Neural cell (in vitro differentiated cells): ENCODE data around the gene LGALS8. TPM values are rescaled to one million over a fixed set of nuclear protein-coding genes. Genes with fewer than 3 reads are reported as not detected.

Experiments used
- H2AFZ ChIP-seq: fragments of 200-600, 300-800 bp; sonication (generic), shearing (Covaris generic); 2 replicates; pipeline ENCODE4 v1.6.0; 2014; ENCODE audit warnings: low read depth, mild to moderate bottlenecking, antibody characterized with exemption, low read length, moderate library complexity
- H3F3A ChIP-seq: fragments of 200-600 bp; shearing (Covaris generic); 2 replicates; pipeline ENCODE4 v1.6.1; 2016; ENCODE audit warnings: mild to moderate bottlenecking, moderate library complexity, mixed read lengths, antibody characterized with exemption, low read length; ENCODE audit not compliant: insufficient read depth, poor library complexity, severe bottlenecking
- H3K27ac ChIP-seq: fragments of 200-600, 300-800 bp; sonication (generic), shearing (Covaris generic); 2 replicates; pipeline ENCODE4 v1.5.1; 2014; ENCODE audit warnings: mild to moderate bottlenecking, low read length, moderate library complexity
- H3K27me3 ChIP-seq: fragments of 300-800, 200-600 bp; sonication (generic), shearing (Covaris generic); 2 replicates; pipeline ENCODE4 v1.6.0; 2014; ENCODE audit warnings: mild to moderate bottlenecking, low read depth, low read length, moderate library complexity; ENCODE audit not compliant: insufficient read depth
- H3K36me3 ChIP-seq: fragments of 300-800, 200-600 bp; sonication (generic), shearing (Covaris generic); 2 replicates; pipeline ENCODE4 v1.5.1; 2014; ENCODE audit warnings: mild to moderate bottlenecking, antibody characterized with exemption, low read length, moderate library complexity; ENCODE audit not compliant: insufficient read depth
- H3K4me2 ChIP-seq: fragments of 300-800, 200-600 bp; sonication (generic), shearing (Covaris generic); 2 replicates; pipeline ENCODE4 v1.6.0; 2014; ENCODE audit warnings: mild to moderate bottlenecking, low read length
- H3K4me3 ChIP-seq: fragments of 300-800, 200-600 bp; sonication (generic), shearing (Covaris generic); 2 replicates; pipeline ENCODE4 v1.5.1; 2014; ENCODE audit warnings: mild to moderate bottlenecking, low read length, moderate library complexity
- H3K79me2 ChIP-seq: fragments of 200-600 bp; shearing (Covaris generic); replicated peaks from 2 replicates; pipeline ENCODE4 v1.6.0; 2014; ENCODE audit warnings: mild to moderate bottlenecking, low read length, moderate library complexity; ENCODE audit not compliant: insufficient read depth
- H3K9ac ChIP-seq: fragments of 300-800, 200-600 bp; sonication (generic), shearing (Covaris generic); 2 replicates; pipeline ENCODE4 v1.6.1; 2016; ENCODE audit warnings: mild to moderate bottlenecking, low read length, mixed read lengths
- H3K9me2 ChIP-seq: fragments of 200-600 bp; shearing (Covaris generic); 2 replicates; pipeline ENCODE4 v1.6.1; 2016; ENCODE audit warnings: mild to moderate bottlenecking, low read length, mixed read lengths; ENCODE audit not compliant: insufficient read depth
- H3K9me3 ChIP-seq: fragments of 200-600, 300-800 bp; sonication (generic), shearing (Covaris generic); 2 replicates; pipeline ENCODE4 v1.6.1; 2016; ENCODE audit warnings: mild to moderate bottlenecking, mixed run types, low read length, moderate library complexity, mixed read lengths
- H4K20me1 ChIP-seq: fragments of 200-600 bp; shearing (Covaris generic); 2 replicates; pipeline ENCODE4 v1.6.1; 2016; ENCODE audit warnings: mild to moderate bottlenecking, mixed run types; ENCODE audit not compliant: insufficient read depth
- EP300 ChIP-seq: fragments of 450-650 bp; conservative IDR thresholded peaks from 2 replicates; pipeline ENCODE4 v1.6.1; 2014; ENCODE audit warnings: antibody characterized with exemption, mild to moderate bottlenecking, moderate library complexity; ENCODE audit not compliant: poor library complexity, severe bottlenecking
- EZH2 ChIP-seq: fragments of 200-600, 300-800 bp; shearing (Covaris generic), sonication (generic); IDR thresholded peaks from 2 replicates; pipeline ENCODE4 v1.6.1; 2014; ENCODE audit warnings: antibody characterized with exemption, low read length, borderline replicate concordance, mild to moderate bottlenecking; ENCODE audit not compliant: insufficient read depth, poor library complexity, severe bottlenecking
- MXI1 ChIP-seq: fragments of 450-650 bp; conservative IDR thresholded peaks from 2 replicates; pipeline ENCODE4 v1.6.1; 2014; ENCODE audit warnings: antibody characterized with exemption, mild to moderate bottlenecking; ENCODE audit not compliant: poor library complexity, severe bottlenecking
- POLR2AphosphoS5 ChIP-seq: IDR thresholded peaks from 2 replicates; pipeline ENCODE4 v1.6.1; 2012
- RAD21 ChIP-seq: fragments of 450-650 bp; conservative IDR thresholded peaks from 2 replicates; pipeline ENCODE4 v1.6.1; 2014; ENCODE audit warnings: antibody characterized with exemption, mild to moderate bottlenecking, moderate library complexity
- SMC3 ChIP-seq: fragments of 450-650 bp; conservative IDR thresholded peaks from 2 replicates; pipeline ENCODE4 v1.6.1; 2014; ENCODE audit warnings: antibody characterized with exemption, mild to moderate bottlenecking, moderate library complexity; ENCODE audit not compliant: poor library complexity
- TAF1 ChIP-seq: IDR thresholded peaks from 2 replicates; pipeline ENCODE4 v1.6.1; 2012; ENCODE audit warnings: low read depth
- polyA plus RNA-seq: library from polyadenylated mRNA; depleted of rRNA; stranded (reverse); fragments of >200 nt; gene quantifications from 2 replicates; pipeline ENCODE4 v1.2.3, GENCODE V29; 2014
- TF ChIP-seq, protein P1 (sequence below): fragments of 450-650 bp; IDR thresholded peaks from 2 replicates; pipeline ENCODE4 v1.5.1; 2014; ENCODE audit warnings: antibody characterized with exemption, mild to moderate bottlenecking, moderate library complexity; ENCODE audit not compliant: poor library complexity, severe bottlenecking
- TF ChIP-seq, protein P2 (sequence below): IDR thresholded peaks from 2 replicates; pipeline ENCODE4 v1.6.1; 2012; ENCODE audit warnings: borderline replicate concordance

LGALS8 gene
- polyA plus RNA-seq, 1 donor from 2014 or later, result 1.0 TPM

DNA sequence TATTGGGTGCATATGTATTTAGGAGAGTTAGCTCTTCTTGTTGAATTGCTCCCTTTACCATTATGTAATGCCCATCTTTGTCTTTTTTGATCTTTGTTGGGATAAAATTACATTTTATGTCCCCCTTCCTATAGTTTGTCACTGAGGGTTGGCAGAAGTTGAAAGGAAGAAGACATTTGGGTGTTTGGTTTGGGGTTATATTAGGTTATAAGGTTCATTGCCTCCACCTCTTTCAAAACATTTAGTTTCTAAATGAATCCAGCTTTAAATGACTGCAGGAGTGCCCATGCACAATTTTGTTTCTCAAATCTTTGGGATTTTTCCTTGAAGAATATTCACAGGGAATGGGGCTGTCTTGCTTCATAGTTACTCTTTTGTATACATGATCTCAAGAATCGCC is 14.6 kb upstream of the LGALS8 start:
- H3K4me3 ChIP-seq, result no peak overlapping the region
- no peak overlapping the region for H2AFZ ChIP-seq
- no peaks in the 10 kb centered on the region for H3K79me2 ChIP-seq
- H3K36me3 ChIP-seq, result no peaks in the 10 kb centered on the region
- no peaks in the 10 kb centered on the region for H3K9me2 ChIP-seq
- no peaks in the 10 kb centered on the region for H3K9me3 ChIP-seq
- H3K9ac ChIP-seq, result no peak overlapping the region
- TF ChIP-seq, protein P1, sequence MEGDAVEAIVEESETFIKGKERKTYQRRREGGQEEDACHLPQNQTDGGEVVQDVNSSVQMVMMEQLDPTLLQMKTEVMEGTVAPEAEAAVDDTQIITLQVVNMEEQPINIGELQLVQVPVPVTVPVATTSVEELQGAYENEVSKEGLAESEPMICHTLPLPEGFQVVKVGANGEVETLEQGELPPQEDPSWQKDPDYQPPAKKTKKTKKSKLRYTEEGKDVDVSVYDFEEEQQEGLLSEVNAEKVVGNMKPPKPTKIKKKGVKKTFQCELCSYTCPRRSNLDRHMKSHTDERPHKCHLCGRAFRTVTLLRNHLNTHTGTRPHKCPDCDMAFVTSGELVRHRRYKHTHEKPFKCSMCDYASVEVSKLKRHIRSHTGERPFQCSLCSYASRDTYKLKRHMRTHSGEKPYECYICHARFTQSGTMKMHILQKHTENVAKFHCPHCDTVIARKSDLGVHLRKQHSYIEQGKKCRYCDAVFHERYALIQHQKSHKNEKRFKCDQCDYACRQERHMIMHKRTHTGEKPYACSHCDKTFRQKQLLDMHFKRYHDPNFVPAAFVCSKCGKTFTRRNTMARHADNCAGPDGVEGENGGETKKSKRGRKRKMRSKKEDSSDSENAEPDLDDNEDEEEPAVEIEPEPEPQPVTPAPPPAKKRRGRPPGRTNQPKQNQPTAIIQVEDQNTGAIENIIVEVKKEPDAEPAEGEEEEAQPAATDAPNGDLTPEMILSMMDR, result no peak
- TF ChIP-seq EZH2, result no peak
- no peak for TF ChIP-seq POLR2AphosphoS5
- no peak for TF ChIP-seq RAD21
- no peak for TF ChIP-seq MXI1
- TF ChIP-seq EP300, result no peak
- no peak for TF ChIP-seq SMC3
- TF ChIP-seq, protein P2, sequence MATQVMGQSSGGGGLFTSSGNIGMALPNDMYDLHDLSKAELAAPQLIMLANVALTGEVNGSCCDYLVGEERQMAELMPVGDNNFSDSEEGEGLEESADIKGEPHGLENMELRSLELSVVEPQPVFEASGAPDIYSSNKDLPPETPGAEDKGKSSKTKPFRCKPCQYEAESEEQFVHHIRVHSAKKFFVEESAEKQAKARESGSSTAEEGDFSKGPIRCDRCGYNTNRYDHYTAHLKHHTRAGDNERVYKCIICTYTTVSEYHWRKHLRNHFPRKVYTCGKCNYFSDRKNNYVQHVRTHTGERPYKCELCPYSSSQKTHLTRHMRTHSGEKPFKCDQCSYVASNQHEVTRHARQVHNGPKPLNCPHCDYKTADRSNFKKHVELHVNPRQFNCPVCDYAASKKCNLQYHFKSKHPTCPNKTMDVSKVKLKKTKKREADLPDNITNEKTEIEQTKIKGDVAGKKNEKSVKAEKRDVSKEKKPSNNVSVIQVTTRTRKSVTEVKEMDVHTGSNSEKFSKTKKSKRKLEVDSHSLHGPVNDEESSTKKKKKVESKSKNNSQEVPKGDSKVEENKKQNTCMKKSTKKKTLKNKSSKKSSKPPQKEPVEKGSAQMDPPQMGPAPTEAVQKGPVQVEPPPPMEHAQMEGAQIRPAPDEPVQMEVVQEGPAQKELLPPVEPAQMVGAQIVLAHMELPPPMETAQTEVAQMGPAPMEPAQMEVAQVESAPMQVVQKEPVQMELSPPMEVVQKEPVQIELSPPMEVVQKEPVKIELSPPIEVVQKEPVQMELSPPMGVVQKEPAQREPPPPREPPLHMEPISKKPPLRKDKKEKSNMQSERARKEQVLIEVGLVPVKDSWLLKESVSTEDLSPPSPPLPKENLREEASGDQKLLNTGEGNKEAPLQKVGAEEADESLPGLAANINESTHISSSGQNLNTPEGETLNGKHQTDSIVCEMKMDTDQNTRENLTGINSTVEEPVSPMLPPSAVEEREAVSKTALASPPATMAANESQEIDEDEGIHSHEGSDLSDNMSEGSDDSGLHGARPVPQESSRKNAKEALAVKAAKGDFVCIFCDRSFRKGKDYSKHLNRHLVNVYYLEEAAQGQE, result no peak
- no peak for TF ChIP-seq TAF1
- no peaks in the 10 kb centered on the region for H4K20me1 ChIP-seq
- H3K27me3 ChIP-seq, result no peaks in the 10 kb centered on the region
- no peak overlapping the region for H3K27ac ChIP-seq
- no peaks in the 10 kb centered on the region for H3F3A ChIP-seq
- no peak overlapping the region for H3K4me2 ChIP-seq

DNA sequence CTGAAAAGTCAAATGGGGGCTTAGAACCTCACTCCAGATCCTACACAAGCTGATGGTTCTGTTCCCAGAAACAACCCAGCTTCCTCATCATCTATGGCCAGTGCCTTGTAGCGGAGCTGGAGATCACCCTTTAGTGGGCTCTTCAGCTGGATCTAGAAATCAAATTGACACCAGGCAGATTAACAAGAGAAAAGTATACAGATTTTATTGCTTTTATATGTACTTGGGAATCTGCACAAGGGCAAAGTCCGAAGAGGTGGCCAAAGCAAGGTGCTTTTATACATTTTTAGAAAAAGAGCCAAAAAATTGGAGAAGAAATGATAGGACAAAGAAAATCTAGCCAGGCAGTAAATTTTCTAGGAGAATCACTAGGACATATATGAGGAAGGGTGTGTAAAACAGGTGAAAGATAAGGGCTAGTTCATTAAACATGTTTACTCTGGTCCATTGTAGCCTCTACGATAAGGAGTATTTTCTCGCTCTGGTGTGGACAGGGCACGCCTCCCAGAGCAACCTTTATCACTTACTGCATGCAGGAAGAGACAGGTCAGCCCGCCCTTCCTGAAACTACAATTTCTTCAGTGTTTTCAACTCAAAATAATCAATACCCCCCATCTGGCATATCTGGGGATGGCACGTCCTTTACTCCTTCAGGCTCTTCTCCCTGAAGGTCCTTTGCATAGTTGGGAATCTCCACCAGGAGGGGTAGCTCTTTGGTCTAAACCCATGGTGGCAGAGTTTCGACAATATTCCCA is 14.0 kb upstream of the LGALS8 start:
- H4K20me1 ChIP-seq, result no peaks in the 10 kb centered on the region
- H3K9me2 ChIP-seq, result no peaks in the 10 kb centered on the region
- H3K9ac ChIP-seq, result no peak overlapping the region
- no peaks in the 10 kb centered on the region for H3K36me3 ChIP-seq
- TF ChIP-seq TAF1, result no peak
- TF ChIP-seq RAD21, result no peak
- TF ChIP-seq, protein P1, result no peak
- TF ChIP-seq MXI1, result no peak
- no peak for TF ChIP-seq POLR2AphosphoS5
- no peak for TF ChIP-seq EP300
- TF ChIP-seq SMC3, result no peak
- TF ChIP-seq, protein P2, result no peak
- no peak for TF ChIP-seq EZH2
- no peaks in the 10 kb centered on the region for H3K9me3 ChIP-seq
- no peak overlapping the region for H2AFZ ChIP-seq
- H3K79me2 ChIP-seq, result no peaks in the 10 kb centered on the region
- H3K4me2 ChIP-seq, result no peak overlapping the region
- no peak overlapping the region for H3K27ac ChIP-seq
- H3K4me3 ChIP-seq, result no peak overlapping the region
- no peaks in the 10 kb centered on the region for H3K27me3 ChIP-seq
- H3F3A ChIP-seq, result no peaks in the 10 kb centered on the region
